CD4-positive, alpha-beta memory T cell (primary cell): ENCODE results near the gene CPD. TPM values are rescaled to one million over a fixed set of nuclear protein-coding genes. Genes with fewer than 3 reads are reported as not detected.
A peak's percentile ranks its signal among the peaks of the same experiment; 100 is the strongest.
"Not testable (repeated sequence)": the region's sequence is repeated elsewhere in the genome, so short reads cannot be mapped to it uniquely, and the experiment has no call there.

Experiments used
- CTCF ChIA-PET: fragments of 350-600 bp; sonication (Branson Sonifier 250); formaldehyde crosslinking; loops from one replicate; lab custom pipeline; 2021; ENCODE audit warnings: inconsistent platforms; ENCODE audit not compliant: partially characterized antibody; lab: Charles Lee
- POLR2A ChIA-PET: fragments of 350-600 bp; sonication (Branson Sonifier 250); formaldehyde crosslinking; loops from one replicate; lab custom pipeline; 2021; ENCODE audit not compliant: partially characterized antibody; lab: Charles Lee
- DNase-seq, 5 donors: peaks; one replicate each; pipeline versions ENCODE4 v3.0.0 to v3.0.0-alpha.2; 2020 to 2022; ENCODE audit warnings: mixed read lengths in 1 of 5
- H3K27ac ChIP-seq: one replicate; pipeline ENCODE4 v1.7.0; 2013; ENCODE audit warnings: low read depth, low read length
- H3K27me3 ChIP-seq: 2 replicates; pipeline ENCODE4 v1.7.0; 2013; ENCODE audit warnings: mild to moderate bottlenecking, low read length, moderate library complexity; ENCODE audit not compliant: insufficient read depth
- H3K36me3 ChIP-seq: 2 replicates; pipeline ENCODE4 v1.7.0; 2013; ENCODE audit warnings: mild to moderate bottlenecking, low read length, moderate library complexity; ENCODE audit not compliant: insufficient read depth
- H3K4me1 ChIP-seq: 2 replicates; pipeline ENCODE4 v1.7.0; 2013; ENCODE audit warnings: mild to moderate bottlenecking, low read length, moderate library complexity; ENCODE audit not compliant: insufficient read depth
- H3K4me3 ChIP-seq, 2 donors: one replicate each; pipeline ENCODE4 v1.7.0; 2013; ENCODE audit warnings: low read length in 2 of 2, mild to moderate bottlenecking in 1 of 2
- H3K9me3 ChIP-seq, 2 donors: one replicate each; pipeline ENCODE4 v1.7.0; 2013; ENCODE audit warnings: low read length in 2 of 2, control low read depth in 1 of 2; ENCODE audit not compliant: control insufficient read depth in 1 of 2
- H3K27ac Mint-ChIP-seq, 7 donors: one replicate each; pipeline ENCODE4 v1.8.0; 2020 to 2021; ENCODE audit warnings: mixed read lengths in 7 of 7, mild to moderate bottlenecking in 6 of 7, inconsistent platforms in 3 of 7, moderate library complexity in 3 of 7
- H3K27me3 Mint-ChIP-seq, 2 donors: one replicate each; pipeline ENCODE4 v1.8.0; 2020 to 2021; ENCODE audit warnings: mixed read lengths in 2 of 2
- H3K36me3 Mint-ChIP-seq, 2 donors: one replicate each; pipeline ENCODE4 v1.8.0; 2020 to 2021; ENCODE audit warnings: mixed read lengths in 2 of 2, inconsistent platforms in 1 of 2, mild to moderate bottlenecking in 1 of 2
- H3K4me1 Mint-ChIP-seq, 4 donors: one replicate each; pipeline ENCODE4 v1.8.0; 2020 to 2021; ENCODE audit warnings: mixed read lengths in 4 of 4, mild to moderate bottlenecking in 1 of 4
- H3K4me3 Mint-ChIP-seq, 8 donors: one replicate each; pipeline ENCODE4 v1.8.0; 2020 to 2021; ENCODE audit warnings: mixed read lengths in 8 of 8, mild to moderate bottlenecking in 7 of 8, moderate library complexity in 6 of 8, inconsistent platforms in 3 of 8
- H3K9me3 Mint-ChIP-seq, 8 donors: one replicate each; pipeline ENCODE4 v1.8.0; 2020 to 2021; ENCODE audit warnings: mixed read lengths in 8 of 8, mild to moderate bottlenecking in 5 of 8, inconsistent platforms in 3 of 8, moderate library complexity in 1 of 8
- intact Hi-C: fragments of 100-400 bp; cut with micrococcal nuclease; formaldehyde crosslinking; loops from one replicate; pipeline ENCODE4 v1.15.1; 2023
- polyA plus RNA-seq, 2 donors: library from polyadenylated mRNA; unstranded; fragments of 300-500 nt; fragmentation: Illumina TruSeq; gene quantifications; one replicate each; pipeline ENCODE4 v1.2.3, GENCODE V29; 2021
- total RNA-seq, 2 experiments: library from RNA; stranded (reverse); gene quantifications; one replicate each; pipeline ENCODE4 v1.2.3, GENCODE V29; 2021

Gene CPD
- total and polyA plus RNA-seq, 4 experiments from 2014 or later = 15.6 to 24.6 (median 20.7) TPM

DNA sequence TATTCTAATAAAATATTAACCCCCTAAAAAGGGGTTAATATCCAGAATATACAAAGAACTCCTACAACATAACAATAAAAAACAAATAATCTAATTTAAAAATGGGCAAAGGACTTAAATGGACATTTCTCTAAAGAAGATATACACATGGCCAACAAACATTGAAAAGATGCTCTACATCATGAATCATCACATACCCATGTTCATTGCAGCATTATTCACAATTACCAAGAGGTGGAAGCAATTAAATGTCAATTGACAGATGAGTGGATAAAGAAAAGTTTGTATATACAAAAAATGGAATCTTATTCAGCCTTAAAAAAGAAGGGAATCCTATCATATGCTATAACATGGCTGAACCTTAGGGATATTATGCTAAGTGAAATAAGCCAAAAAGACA is 36.8 kb downstream of the CPD start:
- Histone ChIP-seq H3K9me3 (no peaks in the 10 kb centered on the region), H3K4me3 (no peak overlapping the region), H3K36me3 (no peaks in the 10 kb centered on the region), H3K4me1 (no peaks in the 10 kb centered on the region), H3K27ac (no peak overlapping the region), H3K27me3 (no peaks in the 10 kb centered on the region)
- H3K4me1 Mint-ChIP-seq = peaks cover 8 to 23% (median 14%) of the 10 kb centered on the region in 4 donors
- no peak overlapping the region for H3K27ac Mint-ChIP-seq
- DNase-seq = no peak
- H3K27me3 Mint-ChIP-seq = no peaks in the 10 kb centered on the region
- H3K36me3 Mint-ChIP-seq = peaks cover 0 to under 1% of the 10 kb centered on the region in 2 donors
- CTCF ChIA-PET = interaction anchor here (0.7 kb wide), 1 partner anchor 311 kb away, joined by 3 read pairs; no protein-coding TSS in a partner anchor
- POLR2A ChIA-PET = no interaction called here
- no peaks in the 10 kb centered on the region for H3K9me3 Mint-ChIP-seq
- no peak overlapping the region for H3K4me3 Mint-ChIP-seq
- intact Hi-C loops = no loop called here

DNA sequence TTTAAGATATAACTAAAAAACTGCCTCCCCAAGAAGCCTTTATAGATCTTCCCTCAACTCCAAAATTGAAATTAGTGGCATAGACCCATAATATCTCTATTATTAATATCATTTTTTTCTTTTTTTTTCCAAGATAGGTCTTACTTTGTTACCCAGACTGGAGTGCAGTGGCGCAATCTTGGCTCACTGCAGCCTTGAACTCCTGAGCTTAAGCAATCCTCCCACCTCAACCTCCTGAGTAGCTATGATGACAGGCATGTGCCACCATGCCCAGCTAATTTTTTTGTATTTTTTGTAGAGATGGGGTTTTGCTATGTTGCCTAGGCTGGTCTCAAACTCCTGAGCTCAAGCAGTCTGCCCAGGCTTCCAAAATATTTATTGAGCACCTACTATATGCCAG is 39.3 kb downstream of the CPD start:
- CTCF ChIA-PET, H3K4me3 ChIP-seq, H3K9me3 Mint-ChIP-seq, intact Hi-C loops, H3K27ac Mint-ChIP-seq, H3K27me3 ChIP-seq, H3K27me3 Mint-ChIP-seq, H3K4me3 Mint-ChIP-seq, DNase-seq, H3K4me1 ChIP-seq, POLR2A ChIA-PET, H3K9me3 ChIP-seq, H3K27ac ChIP-seq: not testable (repeated sequence)
- H3K36me3 ChIP-seq = peaks cover 11% of the 10 kb centered on the region
- Mint-ChIP-seq H3K4me1 (peaks cover 0 to 14% (median 6%) of the 10 kb centered on the region in 4 donors), H3K36me3 (peaks cover 16 to 20% of the 10 kb centered on the region in 2 donors)

DNA sequence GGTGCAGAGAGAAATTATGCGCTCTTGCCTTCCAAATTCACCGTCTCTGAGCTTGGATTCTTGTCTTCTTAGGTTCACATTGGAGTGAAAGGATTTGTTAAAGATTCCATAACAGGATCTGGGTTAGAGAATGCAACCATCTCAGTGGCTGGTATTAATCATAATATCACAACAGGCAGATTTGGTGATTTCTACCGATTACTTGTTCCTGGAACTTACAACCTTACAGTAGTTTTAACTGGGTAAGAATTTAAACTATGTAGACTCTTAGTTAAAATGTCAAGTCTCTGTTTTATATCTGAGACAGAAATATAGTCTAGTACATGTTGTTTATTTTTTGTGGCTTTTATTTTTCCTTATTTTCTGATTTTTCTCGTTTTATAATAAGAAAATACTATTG is 42.9 kb downstream of the CPD start:
- no peak for DNase-seq
- no peaks in the 10 kb centered on the region for H3K27me3 ChIP-seq
- H3K4me3 ChIP-seq = no peak overlapping the region
- Mint-ChIP-seq H3K4me3 (no peak overlapping the region), H3K27me3 (no peaks in the 10 kb centered on the region), H3K36me3 (peaks cover 31 to 49% of the 10 kb centered on the region in 2 donors), H3K4me1 (peaks cover 0 to 6% (median 0%) of the 10 kb centered on the region in 4 donors), H3K9me3 (no peaks in the 10 kb centered on the region), H3K27ac (peak overlapping the region in 1 of 7 donors; percentile 25)
- H3K4me1 ChIP-seq = no peaks in the 10 kb centered on the region
- no peak overlapping the region for H3K27ac ChIP-seq
- peaks cover 14% of the 10 kb centered on the region for H3K36me3 ChIP-seq
- POLR2A ChIA-PET = no interaction called here
- CTCF ChIA-PET = interaction anchor here (1.6 kb wide), 1 partner anchor 81 kb away, joined by 4 read pairs; no protein-coding TSS in a partner anchor
- H3K9me3 ChIP-seq = no peaks in the 10 kb centered on the region
- intact Hi-C loops = no loop called here

DNA sequence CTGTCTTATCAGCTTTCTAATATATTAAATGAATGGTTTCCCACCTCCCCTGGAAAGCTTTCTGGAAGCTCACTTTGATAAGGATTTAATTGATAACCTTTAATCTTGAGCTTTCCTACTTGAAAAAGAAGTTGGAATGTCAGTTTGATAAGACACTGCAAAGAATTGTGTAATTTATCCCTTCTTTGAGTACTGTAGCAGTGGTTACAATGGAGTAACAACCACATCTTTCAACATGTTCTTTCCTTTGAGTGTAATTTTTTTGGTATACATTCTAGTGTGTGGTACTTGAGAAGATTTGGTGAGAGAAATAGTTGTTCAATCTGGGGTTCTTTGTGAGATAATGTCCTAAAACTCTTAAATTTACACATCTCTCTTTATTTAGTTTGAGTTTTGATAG is 43.4 kb downstream of the CPD start:
- no peak overlapping the region for H3K4me3 Mint-ChIP-seq
- Histone ChIP-seq H3K4me3 (no peak overlapping the region), H3K36me3 (peaks cover 14% of the 10 kb centered on the region), H3K9me3 (no peaks in the 10 kb centered on the region), H3K4me1 (no peaks in the 10 kb centered on the region), H3K27ac (no peak overlapping the region), H3K27me3 (no peaks in the 10 kb centered on the region)
- intact Hi-C loops = no loop called here
- H3K9me3 Mint-ChIP-seq = no peaks in the 10 kb centered on the region
- ChIA-PET POLR2A (no interaction called here), CTCF (no interaction called here)
- H3K36me3 Mint-ChIP-seq = peaks cover 32 to 54% of the 10 kb centered on the region in 2 donors
- H3K27ac Mint-ChIP-seq = no peak overlapping the region
- no peaks in the 10 kb centered on the region for H3K27me3 Mint-ChIP-seq
- H3K4me1 Mint-ChIP-seq = peaks cover 0 to 5% (median 0%) of the 10 kb centered on the region in 4 donors
- no peak for DNase-seq

DNA sequence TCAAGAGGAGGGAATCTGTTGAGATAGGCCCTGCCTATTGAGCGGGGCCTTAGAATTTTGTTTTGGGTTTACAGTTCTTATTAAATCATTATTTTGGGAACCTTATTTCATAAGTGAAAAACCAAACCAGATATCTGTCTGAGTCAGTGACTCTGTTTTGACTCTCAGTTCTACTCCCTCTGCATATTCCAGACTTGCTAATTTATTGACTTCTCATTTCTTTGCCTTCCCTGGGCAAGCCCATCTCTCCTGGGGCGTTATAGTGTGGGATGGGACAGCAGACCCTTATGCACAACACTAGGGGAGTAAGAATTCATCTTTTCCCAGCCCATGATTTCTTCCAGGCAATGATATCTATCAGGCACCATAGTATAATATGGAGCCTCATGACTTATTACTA is 45.7 kb downstream of the CPD start:
- POLR2A ChIA-PET = no interaction called here
- no peak overlapping the region for H3K4me3 ChIP-seq

DNA sequence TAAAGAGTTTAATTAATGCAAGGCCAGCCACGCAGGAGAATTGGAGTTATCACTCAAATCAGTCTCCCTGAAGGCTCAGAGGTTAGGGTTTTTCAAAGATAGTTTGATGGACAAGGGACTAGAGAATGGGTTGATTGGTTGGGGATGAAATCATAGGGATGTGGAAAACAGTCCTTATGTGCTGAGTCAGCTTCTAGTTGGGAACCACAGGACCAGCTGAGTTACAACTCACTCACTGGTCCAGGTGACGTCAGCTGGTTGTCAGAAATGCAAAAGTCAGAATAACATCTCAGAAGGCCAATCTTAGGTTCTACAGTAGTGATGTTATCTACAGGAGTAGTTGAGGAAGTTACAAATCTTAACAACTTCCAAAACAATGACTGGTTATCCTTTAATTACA is 47.6 kb downstream of the CPD start:
- Histone ChIP-seq H3K27ac (no peak overlapping the region), H3K9me3 (no peaks in the 10 kb centered on the region), H3K27me3 (no peaks in the 10 kb centered on the region), H3K4me3 (no peak overlapping the region), H3K36me3 (peaks cover 10% of the 10 kb centered on the region), H3K4me1 (no peaks in the 10 kb centered on the region)
- ChIA-PET CTCF (no interaction called here), POLR2A (no interaction called here)
- H3K27ac Mint-ChIP-seq = no peak overlapping the region
- no peaks in the 10 kb centered on the region for H3K9me3 Mint-ChIP-seq
- DNase-seq = no peak
- H3K4me1 Mint-ChIP-seq = no peaks in the 10 kb centered on the region
- H3K27me3 Mint-ChIP-seq = no peaks in the 10 kb centered on the region
- intact Hi-C loops = no loop called here
- peaks cover 48 to 70% of the 10 kb centered on the region in 2 donors for H3K36me3 Mint-ChIP-seq
- no peak overlapping the region for H3K4me3 Mint-ChIP-seq

More for the DNA sequence above, 45.7 kb downstream of the CPD start:
- H3K36me3 ChIP-seq = peaks cover 14% of the 10 kb centered on the region
- no peak for DNase-seq
- CTCF ChIA-PET = no interaction called here
- H3K9me3 ChIP-seq = no peaks in the 10 kb centered on the region
- no peak overlapping the region for H3K4me3 Mint-ChIP-seq
- H3K9me3 Mint-ChIP-seq = no peaks in the 10 kb centered on the region
- intact Hi-C loops = no loop called here
- no peak overlapping the region for H3K27ac Mint-ChIP-seq
- H3K4me1 ChIP-seq = no peaks in the 10 kb centered on the region
- no peak overlapping the region for H3K27ac ChIP-seq
- H3K36me3 Mint-ChIP-seq = peaks cover 46 to 71% of the 10 kb centered on the region in 2 donors
- no peaks in the 10 kb centered on the region for H3K27me3 ChIP-seq
- H3K27me3 Mint-ChIP-seq = no peaks in the 10 kb centered on the region
- H3K4me1 Mint-ChIP-seq = no peaks in the 10 kb centered on the region

DNA sequence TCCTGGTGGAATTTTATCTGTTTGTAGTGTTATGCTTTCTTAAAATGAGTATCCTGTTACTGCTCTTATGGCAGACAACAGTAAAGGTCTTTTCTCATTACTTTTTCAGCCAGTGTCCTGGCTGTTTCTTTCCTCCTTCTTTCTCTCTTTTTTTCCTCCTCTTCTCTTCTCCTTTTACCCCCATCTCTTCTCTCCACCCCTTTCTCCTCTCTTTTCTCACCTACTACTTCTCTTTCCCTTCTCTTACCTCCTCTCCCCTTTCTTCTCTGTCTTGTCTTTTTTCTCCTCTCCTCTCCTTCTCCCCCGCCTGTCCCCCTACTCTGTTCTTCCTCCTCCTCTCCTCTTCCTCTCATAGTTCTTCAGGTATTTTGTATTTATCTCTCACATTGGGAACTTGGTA is 48.9 kb downstream of the CPD start:
- Histone ChIP-seq H3K4me1 (no peaks in the 10 kb centered on the region), H3K9me3 (no peaks in the 10 kb centered on the region), H3K27ac (no peak overlapping the region), H3K27me3 (no peaks in the 10 kb centered on the region), H3K4me3 (no peak overlapping the region), H3K36me3 (peaks cover 7% of the 10 kb centered on the region)
- no peaks in the 10 kb centered on the region for H3K27me3 Mint-ChIP-seq
- peaks cover 43 to 65% of the 10 kb centered on the region in 2 donors for H3K36me3 Mint-ChIP-seq
- H3K4me1 Mint-ChIP-seq = no peaks in the 10 kb centered on the region
- no peak overlapping the region for H3K4me3 Mint-ChIP-seq
- intact Hi-C loops = no loop called here
- DNase-seq = no peak
- CTCF ChIA-PET = interaction anchor here (0.8 kb wide), 1 partner anchor 92 kb away, joined by 3 read pairs; no protein-coding TSS in a partner anchor
- no peaks in the 10 kb centered on the region for H3K9me3 Mint-ChIP-seq
- peak overlapping the region in 1 of 7 donors; percentile 22 for H3K27ac Mint-ChIP-seq
- POLR2A ChIA-PET = no interaction called here
